ENCODE measurements around the gene MOSMO. TPM values are rescaled to one million over a fixed set of nuclear protein-coding genes. Genes with fewer than 3 reads are reported as not detected.

The MOSMO gene
- total and polyA plus RNA-seq, 2 donors (not counting 1 experiment from before 2014, with no cell fraction given), result 13.0 to 20.2 TPM

DNA sequence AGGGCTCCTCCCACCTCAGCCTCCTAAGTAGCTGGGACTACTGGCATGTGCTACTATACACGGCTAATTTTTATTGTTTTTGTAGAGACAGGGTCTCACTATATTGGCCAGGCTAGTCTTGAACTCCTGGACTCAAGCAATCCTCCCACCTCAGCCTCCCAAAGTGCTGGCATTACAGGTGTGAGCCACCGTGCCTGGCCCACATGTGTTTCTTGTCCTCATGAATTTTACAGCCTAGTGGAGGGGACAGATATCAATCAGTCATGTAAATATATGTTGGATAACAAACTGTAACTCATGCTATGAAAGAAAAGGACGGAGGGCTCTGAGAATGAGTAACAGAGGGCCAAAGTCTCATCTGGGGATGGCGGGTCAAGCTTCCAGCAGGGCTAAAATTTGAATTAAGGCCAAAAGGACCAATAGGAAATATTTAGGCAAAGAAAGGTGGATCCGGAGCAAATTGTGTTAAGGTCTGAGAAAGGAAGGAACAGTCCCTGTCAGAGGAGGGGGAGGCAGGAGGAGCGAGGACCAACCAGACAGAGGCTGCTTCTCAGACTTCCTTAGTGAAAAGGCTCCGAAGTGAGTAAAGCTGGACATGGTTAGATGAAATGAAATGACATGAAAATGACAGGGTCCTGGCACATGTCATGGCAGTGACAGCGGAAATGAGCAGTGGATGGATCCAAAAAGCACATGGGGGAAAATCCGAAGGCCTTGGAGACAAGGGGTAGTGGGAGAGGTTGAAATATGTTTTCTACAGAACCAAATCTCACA, 10.8 kb upstream of the MOSMO start:
- Mint-ChIP-seq H3K4me1 (peaks cover 4% of the 10 kb centered on the region), H3K4me3 (no peak overlapping the region), H3K27me3 (no peaks in the 10 kb centered on the region), H3K9me3 (ENCODE audit: insufficient read depth) (no peaks in the 10 kb centered on the region), H3K27ac (no peak overlapping the region)
- Histone ChIP-seq H3K9ac (ENCODE audit: low read length) (no peak overlapping the region), H3K4me2 (replicated peaks; ENCODE audit: low read depth, low read length, poor library complexity, severe bottlenecking) (no peak overlapping the region), H3K27ac (ENCODE audit: low read length in 2 of 2) (no peak overlapping the region), H3K27me3 (replicated peaks in 1 of 4; ENCODE audit: control extremely low read depth in 1 of 4, control insufficient read depth in 3 of 4, insufficient read depth in 4 of 4, low read length in 3 of 4) (no peaks in the 10 kb centered on the region), H3K4me3 (ENCODE audit: control extremely low read depth in 1 of 5, extremely low read depth in 1 of 5, insufficient read depth in 1 of 5, low read depth in 2 of 5, low read length in 4 of 5) (no peak overlapping the region), H3K36me3 (replicated peaks in 1 of 2; ENCODE audit: control extremely low read depth in 1 of 2, control insufficient read depth in 1 of 2, extremely low read depth in 1 of 2, insufficient read depth in 2 of 2, low read length in 1 of 2) (no peaks in the 10 kb centered on the region), H3K4me1 (ENCODE audit: control insufficient read depth in 2 of 2, insufficient read depth in 2 of 2, low read length in 2 of 2) (peaks cover 4 to 7% of the 10 kb centered on the region in 2 donors), H4K20me1 (ENCODE audit: control insufficient read depth, insufficient read depth, low read length, poor library complexity, severe bottlenecking) (no peaks in the 10 kb centered on the region), H2AFZ (ENCODE audit: insufficient read depth, low read depth, low read length, poor library complexity, severe bottlenecking) (no peak overlapping the region), H3K9me3 (ENCODE audit: control extremely low read depth in 1 of 3, control insufficient read depth in 2 of 3, insufficient read depth in 1 of 3, low read length in 2 of 3) (peaks cover 0 to 4% (median 0%) of the 10 kb centered on the region in 3 donors), H3K79me2 (ENCODE audit: control insufficient read depth, insufficient read depth, low read length) (no peaks in the 10 kb centered on the region)
- intact Hi-C loops (cut with micrococcal nuclease), result no loop called here
- POLR2A ChIA-PET, result no interaction called here
- CTCF ChIA-PET, result interaction anchor here (1.5 to 15.3 kb wide), 3 partner anchors 81 to 192 kb away, joined by 3 to 290 read pairs (median 97); no protein-coding TSS in a partner anchor
- ATAC-seq (ENCODE audit: low read depth) (no peak), DNase-seq (no peak)
- TF ChIP-seq, protein P1, sequence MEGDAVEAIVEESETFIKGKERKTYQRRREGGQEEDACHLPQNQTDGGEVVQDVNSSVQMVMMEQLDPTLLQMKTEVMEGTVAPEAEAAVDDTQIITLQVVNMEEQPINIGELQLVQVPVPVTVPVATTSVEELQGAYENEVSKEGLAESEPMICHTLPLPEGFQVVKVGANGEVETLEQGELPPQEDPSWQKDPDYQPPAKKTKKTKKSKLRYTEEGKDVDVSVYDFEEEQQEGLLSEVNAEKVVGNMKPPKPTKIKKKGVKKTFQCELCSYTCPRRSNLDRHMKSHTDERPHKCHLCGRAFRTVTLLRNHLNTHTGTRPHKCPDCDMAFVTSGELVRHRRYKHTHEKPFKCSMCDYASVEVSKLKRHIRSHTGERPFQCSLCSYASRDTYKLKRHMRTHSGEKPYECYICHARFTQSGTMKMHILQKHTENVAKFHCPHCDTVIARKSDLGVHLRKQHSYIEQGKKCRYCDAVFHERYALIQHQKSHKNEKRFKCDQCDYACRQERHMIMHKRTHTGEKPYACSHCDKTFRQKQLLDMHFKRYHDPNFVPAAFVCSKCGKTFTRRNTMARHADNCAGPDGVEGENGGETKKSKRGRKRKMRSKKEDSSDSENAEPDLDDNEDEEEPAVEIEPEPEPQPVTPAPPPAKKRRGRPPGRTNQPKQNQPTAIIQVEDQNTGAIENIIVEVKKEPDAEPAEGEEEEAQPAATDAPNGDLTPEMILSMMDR (IDR thresholded peaks at IDR 0.05), result no peak
- TF ChIP-seq EZH2 (IDR thresholded peaks at IDR 0.05; ENCODE audit: borderline replicate concordance, insufficient read depth, low read depth, low read length, poor library complexity, severe bottlenecking), result no peak
- 99% methylated on average over 6 of the region's 9 CpGs for WGBS (ENCODE audit: insufficient coverage)
